IPS-11a (cell line): Measurements from ENCODE around the gene GALNT3.

Experiments
- H3K4me3 ChIP-seq: one replicate; pipeline ENCODE4 v1.5.1; 2013; ENCODE audit warnings: low read depth, low read length, control low read depth

The GALNT3 gene

GRCh38 chr2:165746501-165746900 is 47.5 kb downstream of the GALNT3 start:
- no peak overlapping the region for H3K4me3 ChIP-seq

DNA sequence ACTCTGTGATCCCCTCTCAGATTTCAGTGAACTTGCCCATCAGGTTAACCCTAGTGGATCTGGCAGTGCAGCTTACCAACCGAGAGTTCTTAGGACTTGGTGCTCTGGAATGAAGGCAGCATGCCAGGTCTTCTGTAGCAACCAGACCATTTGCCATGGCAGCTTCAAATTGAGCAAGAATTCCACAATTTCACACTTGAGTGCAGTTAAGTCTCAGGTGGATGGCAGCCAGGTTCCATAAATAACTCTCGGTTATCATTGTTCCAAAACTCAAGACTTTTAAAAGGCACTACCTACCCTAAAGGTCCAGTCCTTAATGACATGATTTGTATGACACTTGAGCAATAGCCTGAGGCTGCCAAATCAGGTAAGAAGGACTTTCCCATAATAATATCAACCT is 48.1 kb downstream of the GALNT3 start:
- no peak overlapping the region for H3K4me3 ChIP-seq

DNA sequence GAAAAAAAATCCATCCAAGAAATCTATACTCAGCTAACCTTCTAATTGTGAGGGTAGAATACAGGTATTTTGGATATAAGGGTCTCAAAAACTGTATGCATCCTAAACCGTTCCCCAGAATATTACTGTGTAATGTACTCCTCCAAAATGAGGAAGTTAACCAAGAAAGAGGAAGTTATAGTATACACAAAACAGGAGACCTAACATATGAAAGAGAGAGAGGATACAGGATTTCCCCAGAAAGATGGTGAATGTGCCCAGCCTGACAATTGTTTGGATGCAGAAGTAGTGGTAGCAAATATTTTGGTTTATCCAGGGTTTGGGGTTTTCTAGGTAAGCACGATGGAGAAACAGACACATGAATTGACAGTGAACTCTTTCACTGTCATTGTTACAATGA is 50.6 kb downstream of the GALNT3 start:
- H3K4me3 ChIP-seq, result no peak overlapping the region

DNA sequence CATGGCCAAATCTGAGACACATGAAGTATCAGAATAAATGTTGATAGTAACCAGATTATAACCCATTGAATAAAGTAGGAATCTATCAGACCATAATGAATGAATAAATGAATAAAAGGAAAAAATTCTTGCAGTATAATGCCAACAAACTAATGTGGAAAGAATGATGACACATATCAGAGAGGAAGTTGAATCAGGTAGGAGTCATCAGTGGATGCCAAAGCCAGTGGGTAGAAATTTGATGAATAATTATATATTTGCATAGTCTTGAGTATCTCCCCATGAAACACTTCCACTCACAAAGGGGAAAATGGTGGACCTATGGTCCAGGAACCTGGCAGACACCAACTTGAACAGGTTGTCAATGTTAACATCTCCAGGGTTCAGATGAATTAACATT is 68.6 kb downstream of the GALNT3 start:
- no peak overlapping the region for H3K4me3 ChIP-seq

- no peak overlapping the region for H3K4me3 ChIP-seq
These were observed 73.5 kb downstream of the GALNT3 start for GRCh38 chr2:165720511-165720910.

- no peak overlapping the region for H3K4me3 ChIP-seq
These were observed 75.3 kb downstream of the GALNT3 start for GRCh38 chr2:165718610-165719210.

DNA sequence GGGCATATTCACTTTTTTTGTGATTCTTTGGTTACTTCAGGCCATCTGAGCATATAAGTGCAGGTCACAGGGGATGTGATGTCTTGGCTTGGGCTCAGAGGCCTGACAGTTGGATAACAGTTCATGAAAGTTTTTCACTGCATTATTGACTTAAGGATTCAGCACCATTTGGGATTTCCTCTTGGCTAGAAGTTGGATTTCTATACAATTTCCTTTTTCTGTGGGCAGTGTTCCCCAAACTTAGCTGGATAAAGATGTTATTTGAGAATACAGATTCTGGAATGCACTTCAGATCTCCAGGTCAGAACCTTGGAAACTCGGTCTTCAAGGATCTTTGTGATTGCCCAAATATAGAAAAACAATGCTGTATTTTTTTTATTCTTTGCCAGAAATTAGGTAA is 78.0 kb downstream of the GALNT3 start:
- H3K4me3 ChIP-seq, result no peak overlapping the region

- no peak overlapping the region for H3K4me3 ChIP-seq
These were observed 87.0 kb downstream of the GALNT3 start for GRCh38 chr2:165706960-165707487.

DNA sequence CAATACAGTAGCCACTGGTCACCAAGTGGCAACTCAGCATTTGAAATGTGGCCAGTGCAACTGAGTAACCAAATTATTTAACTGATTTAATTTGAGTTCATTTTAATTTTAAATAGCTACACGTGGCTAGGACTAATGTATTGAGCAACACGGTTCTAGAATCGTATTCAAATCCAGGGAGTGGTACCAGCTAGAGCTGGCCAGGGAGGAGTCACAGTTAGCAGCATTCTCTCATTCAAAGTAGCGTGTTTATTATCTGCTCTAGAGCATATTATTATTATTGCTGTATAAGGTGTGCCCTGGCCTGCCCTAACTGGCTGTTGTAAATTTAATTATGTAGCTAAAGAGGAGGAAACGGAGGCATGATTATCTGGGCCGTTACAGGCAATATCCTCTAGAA is 92.9 kb downstream of the GALNT3 start:
- no peak overlapping the region for H3K4me3 ChIP-seq

DNA sequence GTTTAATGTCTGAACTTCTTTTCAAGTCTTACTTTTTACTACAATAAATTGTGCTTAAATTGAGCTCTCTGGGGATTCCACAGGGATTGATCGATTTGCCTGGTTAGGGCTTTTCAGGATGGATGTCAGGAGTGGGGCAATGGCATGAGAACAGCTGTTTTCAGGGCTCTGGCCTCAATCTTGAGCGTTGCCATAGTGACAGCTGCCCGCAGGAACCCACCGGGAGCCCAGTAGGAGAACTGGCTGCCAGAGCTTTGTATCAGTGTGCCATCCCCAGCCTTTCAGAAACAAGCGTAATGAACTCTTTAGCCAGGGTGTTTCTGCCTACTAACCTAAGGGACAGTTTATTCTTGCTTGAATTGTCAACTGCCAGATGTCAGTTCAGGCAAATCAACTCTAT is 93.5 kb downstream of the GALNT3 start:
- H3K4me3 ChIP-seq, result no peak overlapping the region

DNA sequence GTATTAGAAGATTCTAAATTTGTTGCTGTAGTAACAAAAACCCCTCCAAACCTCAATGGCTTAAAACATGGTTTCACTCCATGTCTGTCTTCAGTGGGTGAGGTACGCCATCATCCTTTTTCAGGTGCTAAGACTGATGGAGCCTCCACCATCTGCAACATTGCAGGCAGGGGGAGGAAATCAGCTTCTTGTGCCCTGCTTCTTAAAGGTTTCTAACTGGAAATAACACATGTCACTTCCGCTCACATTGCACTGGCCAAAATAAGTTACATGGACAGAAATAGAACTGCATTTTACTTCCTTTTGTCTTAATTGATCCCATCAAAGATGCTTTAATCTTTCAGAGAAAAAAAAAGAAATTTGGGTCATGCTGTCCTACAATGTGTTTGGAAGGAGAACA is 94.1 kb downstream of the GALNT3 start:
- H3K4me3 ChIP-seq, result no peak overlapping the region

GRCh38 chr2:165698444-165698884 is 95.6 kb downstream of the GALNT3 start:
- H3K4me3 ChIP-seq, result no peak overlapping the region

- H3K4me3 ChIP-seq, result no peak overlapping the region
These were observed 96.2 kb downstream of the GALNT3 start for GRCh38 chr2:165697748-165698443.
